Stimulated activated naive B cell treated with anti-CD40 and anti-IgM and Interleukin-4, amounts not matched to agents 10 μg/mL and 1 μg/mL and 100 μg/mL, for 72 hours (primary cell): Measurements from ENCODE around the gene BSPRY.
A peak's percentile ranks its signal among the peaks of the same experiment; 100 is the strongest.
"Not testable (repeated sequence)": the region's sequence is repeated elsewhere in the genome, so short reads cannot be mapped to it uniquely, and the experiment has no call there.

ENCODE experiments used
- ATAC-seq, 2 donors: fragments of 150-1000 bp; cut with Tn5 transposase; replicated peaks; 2 replicates each; pipeline ENCODE4 v1.10.0; 2021; ENCODE audit warnings: moderate library complexity in 1 of 2
- DNase-seq: peaks from one replicate; pipeline ENCODE4 v3.0.0; 2021
- H3K27ac Mint-ChIP-seq: one replicate; pipeline ENCODE4 v1.8.0; 2022; ENCODE audit warnings: mild to moderate bottlenecking, mixed read lengths
- H3K27me3 Mint-ChIP-seq, 2 donors: one replicate each; pipeline ENCODE4 v1.8.0; 2022; ENCODE audit warnings: mixed read lengths in 2 of 2
- H3K36me3 Mint-ChIP-seq, 2 donors: one replicate each; pipeline ENCODE4 v1.8.0; 2022; ENCODE audit warnings: mixed read lengths in 2 of 2, mild to moderate bottlenecking in 1 of 2
- H3K4me1 Mint-ChIP-seq, 2 donors: one replicate each; pipeline ENCODE4 v1.8.0; 2022; ENCODE audit warnings: mixed read lengths in 2 of 2, mild to moderate bottlenecking in 1 of 2
- H3K4me3 Mint-ChIP-seq, 2 donors: one replicate each; pipeline ENCODE4 v1.8.0; 2022; ENCODE audit warnings: mild to moderate bottlenecking in 2 of 2, mixed read lengths in 2 of 2, moderate library complexity in 1 of 2
- H3K9me3 Mint-ChIP-seq, 2 donors: one replicate each; pipeline ENCODE4 v1.8.0; 2022; ENCODE audit warnings: mixed read lengths in 2 of 2, mild to moderate bottlenecking in 1 of 2

The BSPRY gene

DNA sequence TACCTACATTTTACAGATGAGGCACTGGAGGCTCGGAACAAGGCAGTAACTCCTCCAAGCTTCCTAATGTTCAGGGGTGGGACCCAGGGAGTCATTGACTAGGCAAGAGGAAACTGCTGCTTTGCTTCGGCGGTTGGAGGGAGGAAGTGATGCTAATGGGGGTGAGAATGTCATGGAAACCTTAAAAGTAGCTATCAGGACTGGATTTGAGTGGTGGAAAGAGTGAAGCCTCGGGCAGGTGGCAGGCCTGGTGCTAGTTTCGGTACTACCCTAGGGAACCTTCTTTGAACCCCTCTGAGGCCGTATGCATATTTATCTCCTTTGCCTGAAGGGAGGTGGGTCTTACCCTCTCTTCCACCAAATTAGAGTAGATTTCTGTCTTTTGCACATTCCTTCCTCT lies 1.6 kb downstream of the BSPRY start:
- Mint-ChIP-seq H3K36me3 (peaks cover 5 to 6% of the 10 kb centered on the region in 2 donors), H3K27me3 (peaks cover 0 to 5% of the 10 kb centered on the region in 2 donors), H3K4me1 (peaks cover 26 to 33% of the 10 kb centered on the region in 2 donors), H3K27ac (peak overlapping the region; percentile 89), H3K4me3 (peak overlapping the region; percentile 82 to 86), H3K9me3 (no peaks in the 10 kb centered on the region)
- ATAC-seq (peak; percentile 77 to 81), DNase-seq (peak; percentile 54)

GRCh38 chr9:113352006-113352405 lies 2.7 kb downstream of the BSPRY start:
- peaks cover 26 to 33% of the 10 kb centered on the region in 2 donors for H3K4me1 Mint-ChIP-seq
- H3K36me3 Mint-ChIP-seq, result peaks cover 6 to 7% of the 10 kb centered on the region in 2 donors
- no peaks in the 10 kb centered on the region for H3K9me3 Mint-ChIP-seq
- DNase-seq (no peak), ATAC-seq (no peak)
- H3K27ac Mint-ChIP-seq, result no peak overlapping the region
- peaks cover 0 to 5% of the 10 kb centered on the region in 2 donors for H3K27me3 Mint-ChIP-seq
- no peak overlapping the region for H3K4me3 Mint-ChIP-seq

DNA sequence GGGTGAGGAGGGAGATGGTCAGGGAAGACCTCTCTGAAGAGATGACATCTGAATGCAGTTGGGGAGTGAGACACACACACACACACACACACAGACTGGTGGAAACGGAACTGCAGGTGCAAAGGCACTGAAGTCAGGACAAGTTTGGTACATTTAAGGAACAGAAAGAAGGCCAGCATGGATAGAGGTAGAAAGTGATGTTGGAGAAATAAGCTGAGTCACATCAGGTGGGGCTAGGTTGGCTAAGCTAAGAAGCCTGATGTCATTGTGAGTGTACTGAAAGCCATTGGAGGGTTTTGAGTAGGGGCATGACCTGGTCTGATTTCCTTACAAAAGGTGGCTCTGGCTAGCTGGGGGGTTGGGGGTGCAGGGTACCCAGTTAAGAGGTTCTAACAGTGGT lies 3.1 kb downstream of the BSPRY start:
- H3K9me3 Mint-ChIP-seq, result no peaks in the 10 kb centered on the region
- H3K27me3 Mint-ChIP-seq, result peaks cover 0 to 5% of the 10 kb centered on the region in 2 donors
- H3K36me3 Mint-ChIP-seq, result peaks cover 6 to 7% of the 10 kb centered on the region in 2 donors
- H3K4me1 Mint-ChIP-seq, result peaks cover 26 to 33% of the 10 kb centered on the region in 2 donors
- ATAC-seq (peak in 1 of 2 donors; percentile 18), DNase-seq (no peak)
- peak overlapping the region; percentile 52 for H3K27ac Mint-ChIP-seq
- H3K4me3 Mint-ChIP-seq, result no peak overlapping the region

DNA sequence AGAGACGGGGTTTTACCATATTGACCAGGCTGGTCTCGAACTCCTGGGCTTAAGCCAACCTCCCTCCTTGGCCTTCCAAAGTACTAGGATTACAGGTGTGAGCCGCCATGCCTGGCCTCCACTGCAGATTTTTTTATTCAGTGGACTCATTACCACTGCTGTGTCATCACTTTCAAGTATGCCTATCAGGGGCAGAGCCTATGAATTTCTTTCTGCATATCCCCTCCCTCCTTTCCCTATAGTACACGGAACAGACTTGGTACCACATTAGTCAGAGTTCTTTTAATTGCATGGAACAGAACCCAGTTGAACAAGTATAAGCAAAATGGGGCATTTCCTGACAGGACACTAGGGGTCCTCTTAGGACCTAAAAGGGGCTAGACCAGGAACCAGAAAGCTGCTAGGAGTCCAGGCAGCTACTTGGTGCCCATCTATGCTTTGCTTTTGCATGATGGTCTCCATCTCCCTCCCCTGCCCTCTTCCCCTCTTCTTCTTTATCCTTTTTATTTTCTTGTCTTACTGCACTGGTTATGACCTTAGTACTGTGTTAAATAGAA lies 5.8 kb downstream of the BSPRY start:
- ATAC-seq, result no peak
- H3K27me3 Mint-ChIP-seq, result peaks cover 0 to 3% of the 10 kb centered on the region in 2 donors
- H3K36me3 Mint-ChIP-seq, result peaks cover 6 to 7% of the 10 kb centered on the region in 2 donors
- H3K4me3 Mint-ChIP-seq, result no peak overlapping the region
- H3K4me1 Mint-ChIP-seq, result peaks cover 23% of the 10 kb centered on the region in 2 donors
- H3K27ac Mint-ChIP-seq, result no peak overlapping the region
- no peak for DNase-seq
- no peaks in the 10 kb centered on the region for H3K9me3 Mint-ChIP-seq

DNA sequence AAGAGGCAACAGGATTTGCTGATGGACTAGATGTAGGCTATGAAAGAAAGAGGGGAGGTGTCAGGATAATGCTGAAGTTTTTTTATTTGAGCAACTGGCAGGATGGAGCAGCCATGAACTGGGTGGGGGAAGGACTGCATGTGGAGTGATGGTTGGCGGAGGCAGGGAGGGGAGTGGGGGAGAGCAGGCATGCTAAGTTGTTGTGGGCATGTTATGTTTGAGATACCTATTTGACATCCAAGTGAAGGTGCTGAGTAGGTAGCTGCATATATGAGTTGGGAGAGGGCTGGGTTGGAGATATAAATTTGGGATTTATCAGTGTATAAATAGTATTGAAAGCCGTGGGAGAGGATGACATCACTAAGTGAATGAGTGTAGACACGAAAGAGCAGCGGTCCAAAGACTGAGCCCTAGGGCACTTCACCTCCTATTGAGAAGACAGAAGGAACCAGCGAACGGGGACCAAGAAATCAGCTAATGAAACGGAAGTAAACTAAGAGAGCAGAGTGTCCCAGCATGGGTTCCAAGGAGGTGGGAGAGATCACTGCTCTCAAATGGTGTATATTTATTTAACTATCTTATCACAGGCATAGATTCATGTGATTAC lies 7.4 kb downstream of the BSPRY start:
- DNase-seq (no peak), ATAC-seq (no peak)
- H3K4me1 Mint-ChIP-seq, result peaks cover 9 to 10% of the 10 kb centered on the region in 2 donors
- H3K36me3 Mint-ChIP-seq, result peaks cover 6 to 7% of the 10 kb centered on the region in 2 donors
- no peaks in the 10 kb centered on the region for H3K27me3 Mint-ChIP-seq
- no peak overlapping the region for H3K4me3 Mint-ChIP-seq
- H3K27ac Mint-ChIP-seq, result no peak overlapping the region
- no peaks in the 10 kb centered on the region for H3K9me3 Mint-ChIP-seq

DNA sequence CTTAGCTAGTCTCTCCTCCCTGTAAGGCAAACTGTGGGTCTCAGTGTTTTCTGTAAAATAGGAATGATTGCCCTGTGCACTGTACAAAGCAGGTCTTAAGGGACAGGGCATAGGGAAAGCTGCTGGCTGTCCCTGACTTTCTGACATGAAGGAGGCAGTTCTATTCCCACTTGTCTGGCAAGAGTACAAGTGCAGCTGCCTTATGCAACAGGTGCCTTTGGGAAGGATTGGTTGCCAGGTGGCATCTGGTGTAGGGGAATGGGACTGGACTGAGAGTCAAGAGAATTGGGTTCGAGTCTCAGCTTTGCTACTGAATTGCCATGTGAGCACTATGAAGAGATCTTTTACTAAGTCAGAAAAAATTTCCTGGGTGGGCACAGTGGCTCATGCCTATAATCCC lies 10.0 kb downstream of the BSPRY start:
- no peak for ATAC-seq
- no peaks in the 10 kb centered on the region for H3K27me3 Mint-ChIP-seq

GRCh38 chr9:113360242-113360842 lies 11.0 kb downstream of the BSPRY start:
- no peak for ATAC-seq
- H3K9me3 Mint-ChIP-seq, result no peaks in the 10 kb centered on the region
- DNase-seq, result no peak
- H3K4me1 Mint-ChIP-seq, result no peaks in the 10 kb centered on the region
- no peak overlapping the region for H3K4me3 Mint-ChIP-seq
- H3K27me3 Mint-ChIP-seq, result no peaks in the 10 kb centered on the region
- no peak overlapping the region for H3K27ac Mint-ChIP-seq
- peaks cover 0 to 2% of the 10 kb centered on the region in 2 donors for H3K36me3 Mint-ChIP-seq

More for the DNA sequence above, 10.0 kb downstream of the BSPRY start:
- Mint-ChIP-seq H3K4me3 (no peak overlapping the region), H3K36me3 (peaks cover 0 to 2% of the 10 kb centered on the region in 2 donors), H3K27ac (no peak overlapping the region), H3K9me3 (no peaks in the 10 kb centered on the region), H3K4me1 (no peaks in the 10 kb centered on the region)
- DNase-seq, result no peak

DNA sequence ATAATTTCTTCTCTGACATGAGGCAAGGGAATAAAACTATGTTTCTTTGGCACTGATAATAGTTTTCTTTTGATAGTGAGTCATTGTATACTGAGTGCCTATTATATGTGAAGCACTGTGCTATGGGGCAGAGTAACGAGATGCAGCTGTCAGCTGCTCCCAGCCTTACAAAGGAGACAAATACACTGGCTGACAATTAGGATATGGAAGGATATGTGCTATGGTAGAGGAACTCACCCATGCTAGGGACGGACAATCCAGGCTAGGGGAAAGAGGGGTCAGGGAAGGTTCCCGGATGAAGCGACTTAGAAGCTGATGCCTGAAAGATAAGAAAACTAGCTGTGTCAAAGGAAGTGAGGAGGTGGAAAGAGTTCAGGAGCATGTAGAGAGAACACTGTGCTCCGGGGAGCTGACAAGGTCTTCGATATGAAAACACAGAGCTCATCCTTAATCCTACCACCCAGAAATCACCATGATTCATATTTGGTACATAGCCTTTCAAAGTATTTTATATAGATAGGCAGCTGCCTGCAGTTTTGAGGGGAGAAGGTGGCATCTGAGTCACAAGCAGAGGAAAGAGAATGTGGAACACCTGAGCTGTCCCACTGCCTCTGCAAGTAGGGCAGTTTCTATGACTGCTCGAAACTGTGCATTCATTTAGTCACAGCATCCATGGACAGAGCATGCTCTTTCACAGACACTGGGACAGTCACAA lies 12.1 kb downstream of the BSPRY start:
- Mint-ChIP-seq H3K9me3 (no peaks in the 10 kb centered on the region), H3K36me3 (peaks cover 0 to under 1% of the 10 kb centered on the region in 2 donors), H3K4me3 (no peak overlapping the region), H3K27ac (no peak overlapping the region), H3K4me1 (no peaks in the 10 kb centered on the region), H3K27me3 (no peaks in the 10 kb centered on the region)
- ATAC-seq (no peak), DNase-seq (no peak)

DNA sequence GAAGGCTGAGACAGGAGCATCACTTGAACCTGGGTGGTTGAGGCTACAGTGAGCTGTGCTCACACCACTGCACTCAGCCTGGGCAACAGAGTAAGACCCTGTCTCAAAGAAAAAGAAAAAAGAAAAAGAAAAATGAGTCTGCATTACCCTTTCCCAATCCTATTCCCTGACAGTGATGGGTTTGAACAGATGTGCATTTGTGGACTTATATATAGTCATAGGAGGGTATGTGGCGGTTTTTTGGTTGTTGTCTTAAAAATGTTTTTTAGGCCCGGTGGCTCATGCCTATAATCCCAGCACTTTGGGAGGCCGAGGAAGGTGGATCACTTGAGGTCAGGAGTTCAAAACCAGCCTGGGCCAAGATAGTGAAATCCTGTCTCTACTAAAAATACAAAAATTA lies 14.0 kb downstream of the BSPRY start:
- no peaks in the 10 kb centered on the region for H3K4me1 Mint-ChIP-seq
- DNase-seq, result no peak
- H3K27me3 Mint-ChIP-seq, result no peaks in the 10 kb centered on the region

GRCh38 chr9:113364951-113365350 lies 15.6 kb downstream of the BSPRY start:
- Mint-ChIP-seq H3K4me1 (no peaks in the 10 kb centered on the region), H3K27ac (no peak overlapping the region), H3K9me3 (no peaks in the 10 kb centered on the region), H3K4me3 (no peak overlapping the region), H3K36me3 (peaks cover 0 to 6% of the 10 kb centered on the region in 2 donors), H3K27me3 (no peaks in the 10 kb centered on the region)
- DNase-seq (no peak), ATAC-seq (no peak)

More for the DNA sequence above, 14.0 kb downstream of the BSPRY start:
- ATAC-seq, result no peak
- no peaks in the 10 kb centered on the region for H3K9me3 Mint-ChIP-seq
- H3K4me3 Mint-ChIP-seq, result no peak overlapping the region
- no peaks in the 10 kb centered on the region for H3K36me3 Mint-ChIP-seq
- H3K27ac Mint-ChIP-seq, result no peak overlapping the region

- not testable (repeated sequence) for H3K4me1 Mint-ChIP-seq, H3K27ac Mint-ChIP-seq, DNase-seq, H3K27me3 Mint-ChIP-seq, H3K36me3 Mint-ChIP-seq, H3K4me3 Mint-ChIP-seq, H3K9me3 Mint-ChIP-seq, ATAC-seq
These were observed 16.3 kb downstream of the BSPRY start for GRCh38 chr9:113365652-113366051.

GRCh38 chr9:113368348-113368981 lies 19.1 kb downstream of the BSPRY start:
- H3K27ac Mint-ChIP-seq, result peak overlapping the region; percentile 26
- ATAC-seq, result no peak

GRCh38 chr9:113368982-113369854 lies 19.9 kb downstream of the BSPRY start:
- no peak for ATAC-seq
- Mint-ChIP-seq H3K9me3 (no peaks in the 10 kb centered on the region), H3K4me1 (peaks cover 4 to 5% of the 10 kb centered on the region in 2 donors), H3K27me3 (no peaks in the 10 kb centered on the region), H3K27ac (no peak overlapping the region), H3K4me3 (no peak overlapping the region), H3K36me3 (peaks cover 8 to 20% of the 10 kb centered on the region in 2 donors)
- DNase-seq, result no peak

More at GRCh38 chr9:113368348-113368981, 19.1 kb downstream of the BSPRY start:
- no peaks in the 10 kb centered on the region for H3K27me3 Mint-ChIP-seq
- no peaks in the 10 kb centered on the region for H3K9me3 Mint-ChIP-seq
- H3K4me3 Mint-ChIP-seq, result no peak overlapping the region
- DNase-seq, result no peak
- H3K36me3 Mint-ChIP-seq, result peaks cover 8 to 20% of the 10 kb centered on the region in 2 donors
- H3K4me1 Mint-ChIP-seq, result peaks cover 4 to 5% of the 10 kb centered on the region in 2 donors
